HCT116 (cell line): Measurements from ENCODE around the gene CENPP. TPM values are rescaled to one million over a fixed set of nuclear protein-coding genes. Genes with fewer than 3 reads are reported as not detected.

Experiments
- ATAC-seq: fragments of 200-7000 bp; cut with Tn5 transposase; 2 replicates; pipeline ENCODE4 v1.9.1; 2020; ENCODE audit warnings: mild to moderate bottlenecking, moderate library complexity
- BruUV-seq: library from RNA; stranded (reverse); fragments of 400-500 nt; replicated peaks from 2 replicates; lab custom pipeline; 2021; lab: Mats Ljungman, UMichigan
- CTCF ChIA-PET: fragments of 300-600 bp; sonication (Branson Sonifier 250); formaldehyde crosslinking; loops from one replicate; lab custom pipeline; 2021; ENCODE audit warnings: antibody characterized with exemption; lab: Charles Lee
- POLR2A ChIA-PET: fragments of 300-600, 350-600 bp; sonication (Branson Sonifier 250); formaldehyde crosslinking; loops from one replicate; lab custom pipeline; 2021; ENCODE audit warnings: antibody characterized with exemption; lab: Charles Lee
- RAD21 ChIA-PET, 2 experiments: fragments of 300-600 bp; sonication (Branson Sonifier 250); formaldehyde crosslinking; loops; one replicate each; lab custom pipeline; 2023; ENCODE audit warnings: low total read pairs in 2 of 2; ENCODE audit not compliant: uncharacterized antibody in 2 of 2, unreplicated experiment in 2 of 2, low non-redundant PET in 1 of 2; lab: Charles Lee
- DNase-seq: peaks from one replicate; pipeline ENCODE4 v3.0.0-alpha.2; 2010; ENCODE audit warnings: low read depth, low spot score
- H2AFZ ChIP-seq: fragments of 200-600 bp; shearing (Covaris generic), sonication (generic); 2 replicates; pipeline ENCODE4 v1.6.1; 2017; ENCODE audit warnings: low read depth, mixed run types, mixed read lengths, antibody characterized with exemption, low read length; ENCODE audit not compliant: poor library complexity, severe bottlenecking
- H3K27ac ChIP-seq: 2 replicates; pipeline ENCODE4 v1.5.1; 2012; ENCODE audit warnings: low read depth, low read length
- H3K27me3 ChIP-seq: fragments of 200-600 bp; sonication (generic); 2 replicates; pipeline ENCODE4 v1.6.1; 2016; ENCODE audit warnings: mixed run types, low read length, mixed read lengths; ENCODE audit not compliant: insufficient read depth
- H3K36me3 ChIP-seq, 2 experiments: fragments of 200-500 bp in 1 of 2; fragments of 200-600 bp in 1 of 2; sonication (Bioruptor generic) in 1 of 2; sonication (generic) in 1 of 2; 2 replicates each; pipeline versions ENCODE4 v1.5.1 to v1.6.1; 2014 to 2016; ENCODE audit warnings: low read length in 2 of 2, inconsistent platforms in 1 of 2, mixed read lengths in 1 of 2, mixed run types in 1 of 2; ENCODE audit not compliant: insufficient read depth in 2 of 2, control insufficient read depth in 1 of 2
- H3K4me1 ChIP-seq, 2 experiments: fragments of 200-600 bp in 1 of 2; sonication (generic) in 1 of 2; 2 replicates each; pipeline versions ENCODE4 v1.5.1 to v1.6.1; 2012 to 2017; ENCODE audit warnings: low read length in 2 of 2, inconsistent platforms in 1 of 2, mild to moderate bottlenecking in 1 of 2, mixed read lengths in 1 of 2, mixed run types in 1 of 2, moderate library complexity in 1 of 2; ENCODE audit not compliant: insufficient read depth in 2 of 2, control insufficient read depth in 1 of 2
- H3K4me2 ChIP-seq: fragments of 200-600 bp; sonication (generic); 2 replicates; pipeline ENCODE4 v1.6.1; 2017; ENCODE audit warnings: mixed run types, low read length, mixed read lengths
- H3K4me3 ChIP-seq, 2 experiments: fragments of 200-600 bp in 1 of 2; sonication (generic) in 1 of 2; replicated peaks in 1 of 2; 2 replicates each; pipeline ENCODE4 v1.5.1; 2011 to 2016; ENCODE audit warnings: low read length in 2 of 2, control low read depth in 1 of 2, low read depth in 1 of 2, mild to moderate bottlenecking in 1 of 2, mixed read lengths in 1 of 2, mixed run types in 1 of 2
- H3K79me2 ChIP-seq: fragments of 200-600 bp; sonication (generic); 2 replicates; pipeline ENCODE4 v1.6.1; 2017; ENCODE audit warnings: mild to moderate bottlenecking, mixed run types, low read length, moderate library complexity, mixed read lengths; ENCODE audit not compliant: insufficient read depth
- H3K9ac ChIP-seq: fragments of 200-600 bp; sonication (generic); 2 replicates; pipeline ENCODE4 v1.6.1; 2016; ENCODE audit warnings: low read length, mixed read lengths
- H3K9me2 ChIP-seq: fragments of 200-600 bp; sonication (generic), shearing (Covaris generic); 2 replicates; pipeline ENCODE4 v1.6.1; 2017; ENCODE audit warnings: mixed run types, mild to moderate bottlenecking, moderate library complexity; ENCODE audit not compliant: insufficient read depth
- H3K9me3 ChIP-seq, 2 experiments: fragments of 200-500 bp in 1 of 2; fragments of 200-600 bp in 1 of 2; sonication (Bioruptor generic) in 1 of 2; sonication (generic) in 1 of 2; 2 replicates each; pipeline ENCODE4 v1.6.1; 2014 to 2017; ENCODE audit warnings: low read length in 2 of 2, mixed read lengths in 2 of 2, inconsistent platforms in 1 of 2, low read depth in 1 of 2, mild to moderate bottlenecking in 1 of 2, mixed run types in 1 of 2, moderate library complexity in 1 of 2; ENCODE audit not compliant: control insufficient read depth in 1 of 2, insufficient read depth in 1 of 2
- H4K20me1 ChIP-seq: fragments of 200-600 bp; sonication (generic), shearing (Covaris generic); 2 replicates; pipeline ENCODE4 v1.6.1; 2017; ENCODE audit warnings: mixed run types, mild to moderate bottlenecking, moderate library complexity; ENCODE audit not compliant: insufficient read depth
- ATF3 ChIP-seq: IDR thresholded peaks from 2 replicates; pipeline ENCODE4 v1.6.1; 2012
- CBX3 ChIP-seq: IDR thresholded peaks from 2 replicates; pipeline ENCODE4 v1.6.1; 2012; ENCODE audit warnings: low read depth
- CEBPB ChIP-seq: IDR thresholded peaks from 2 replicates; pipeline ENCODE4 v1.6.1; 2012; ENCODE audit warnings: low read depth
- ELF1 ChIP-seq: IDR thresholded peaks from 2 replicates; pipeline ENCODE4 v1.6.1; 2012; ENCODE audit warnings: low read depth, borderline replicate concordance
- EZH2 ChIP-seq: fragments of 200-600 bp; sonication (generic); IDR thresholded peaks from 2 replicates; pipeline ENCODE4 v1.6.1; 2017; ENCODE audit warnings: antibody characterized with exemption, mixed run types
- FOSL1 ChIP-seq: IDR thresholded peaks from 2 replicates; pipeline ENCODE4 v1.6.1; 2012; ENCODE audit warnings: low read depth
- MAX ChIP-seq: IDR thresholded peaks from 2 replicates; pipeline ENCODE4 v1.6.1; 2012
- POLR2A ChIP-seq: IDR thresholded peaks from 2 replicates; pipeline ENCODE4 v1.7.0; 2011; ENCODE audit warnings: borderline replicate concordance; ENCODE audit not compliant: insufficient read depth, insufficient read length; ENCODE audit errors: extremely low read depth
- POLR2AphosphoS5 ChIP-seq: IDR thresholded peaks from 2 replicates; pipeline ENCODE4 v1.6.1; 2011; ENCODE audit warnings: mild to moderate bottlenecking, low read depth, low read length, moderate library complexity
- RAD21 ChIP-seq: IDR thresholded peaks from 2 replicates; pipeline ENCODE4 v1.6.1; 2012; ENCODE audit warnings: low read depth, mild to moderate bottlenecking
- SP1 ChIP-seq: IDR thresholded peaks from 2 replicates; pipeline ENCODE4 v1.6.1; 2012; ENCODE audit warnings: low read depth
- SRF ChIP-seq: IDR thresholded peaks from 2 replicates; pipeline ENCODE4 v1.6.1; 2012; ENCODE audit warnings: low read depth
- TCF7L2 ChIP-seq: IDR thresholded peaks from 2 replicates; pipeline ENCODE4 v1.7.0; 2011; ENCODE audit warnings: borderline replicate concordance, inconsistent platforms; ENCODE audit not compliant: insufficient read depth, insufficient read length; ENCODE audit errors: extremely low read depth
- ZBTB33 ChIP-seq: IDR thresholded peaks from 2 replicates; pipeline ENCODE4 v1.6.1; 2011; ENCODE audit warnings: mild to moderate bottlenecking, low read length, moderate library complexity; ENCODE audit not compliant: insufficient replicate concordance; ENCODE audit errors: extremely low read depth
- ZFX ChIP-seq: fragments of 450-650 bp; IDR thresholded peaks from 2 replicates; pipeline ENCODE4 v1.6.1; 2017
- ZNF274 ChIP-seq: fragments of 200-500 bp; sonication (Bioruptor generic); IDR thresholded peaks from 2 replicates; pipeline ENCODE4 v1.6.1; 2014; ENCODE audit warnings: mild to moderate bottlenecking, low read depth, low read length, inconsistent platforms
- intact Hi-C: fragments of 100-400 bp; cut with micrococcal nuclease; formaldehyde crosslinking; loops from 2 replicates; pipeline ENCODE4 v1.10.0; 2022
- total RNA-seq: library from RNA; stranded (reverse); gene quantifications from one replicate; pipeline ENCODE4 v1.2.1, GENCODE V29; 2021; ENCODE audit not compliant: unreplicated experiment

Gene CENPP
- total RNA-seq, 1 experiment from 2014 or later, result 7.0 TPM

GRCh38 chr9:92655366-92655765 is 329.6 kb downstream of the CENPP start:
- H2AFZ ChIP-seq, result no peak overlapping the region
- intact Hi-C loops, result no loop called here
- H3K9me3 ChIP-seq, result no peaks in the 10 kb centered on the region
- no TSS peak for BruUV-seq
- peaks cover 42% of the 10 kb centered on the region for H3K79me2 ChIP-seq
- RAD21 ChIA-PET, result no interaction called here
- no peaks in the 10 kb centered on the region for H4K20me1 ChIP-seq
- H3K27me3 ChIP-seq, result no peaks in the 10 kb centered on the region
- H3K36me3 ChIP-seq, result peaks cover 2 to 12% of the 10 kb centered on the region in 2 experiments; a peak in 3 of 4 replicates
- DNase-seq (no peak), ATAC-seq (no peak)
- H3K4me2 ChIP-seq, result no peak overlapping the region
- POLR2A ChIA-PET, result no interaction called here
- no peak overlapping the region; the same call in 1 of the 2 replicates for H3K27ac ChIP-seq
- CTCF ChIA-PET, result no interaction called here
- H3K9ac ChIP-seq, result no peak overlapping the region
- no peak for TF ChIP-seq CEBPB
- no peak for TF ChIP-seq POLR2A
- TF ChIP-seq POLR2AphosphoS5, result no peak
- TF ChIP-seq CBX3, result no peak
- no peak for TF ChIP-seq SP1
- no peak for TF ChIP-seq ZNF274
- TF ChIP-seq ZFX, result no peak
- TF ChIP-seq FOSL1, result no peak
- TF ChIP-seq TCF7L2, result no peak
- no peak for TF ChIP-seq MAX
- no peak for TF ChIP-seq RAD21
- no peak for TF ChIP-seq EZH2
- no peak for TF ChIP-seq SRF
- TF ChIP-seq ZBTB33, result no peak
- TF ChIP-seq ELF1, result no peak
- TF ChIP-seq ATF3, result no peak
- H3K4me1 ChIP-seq, result no peaks in the 10 kb centered on the region
- H3K4me3 ChIP-seq, result no peak overlapping the region
- no peaks in the 10 kb centered on the region for H3K9me2 ChIP-seq
